Breast epithelium (tissue), 3 donors: ENCODE results near the gene CRYGD.

Experiments
- POLR2AphosphoS5 ChIP-seq, 3 donors: sonication (generic); formaldehyde crosslinking; IDR thresholded peaks; one replicate each; pipeline ENCODE4 v1.6.1; 2017; ENCODE audit warnings: antibody characterized with exemption in 3 of 3
- TF ChIP-seq, protein P1 (sequence below), 3 donors: fragments of 450-650 bp; IDR thresholded peaks; one replicate each; pipeline ENCODE4 v1.5.1; 2016 to 2017; ENCODE audit warnings: antibody characterized with exemption in 3 of 3, mild to moderate bottlenecking in 3 of 3, moderate library complexity in 3 of 3

DNA sequence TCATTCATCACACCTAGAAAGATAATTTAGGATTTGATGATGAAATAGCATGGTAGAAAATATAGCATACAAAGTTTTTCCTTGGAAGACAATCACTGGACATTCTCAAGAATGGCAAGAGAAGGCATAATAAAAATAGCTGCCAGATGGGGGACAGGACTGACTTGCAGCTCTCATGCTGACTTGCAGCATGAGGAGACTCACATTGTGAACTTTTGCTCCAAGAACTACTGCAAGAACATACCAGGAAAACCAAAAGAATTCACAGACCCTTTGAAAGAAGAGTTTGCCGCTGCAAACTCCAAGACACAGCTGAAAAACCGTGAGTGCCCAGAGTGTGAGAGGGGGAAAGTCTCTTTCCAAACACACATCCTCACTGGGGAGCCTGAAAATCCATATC is 47.0 kb downstream of the CRYGD start:
- TF ChIP-seq, protein P1, sequence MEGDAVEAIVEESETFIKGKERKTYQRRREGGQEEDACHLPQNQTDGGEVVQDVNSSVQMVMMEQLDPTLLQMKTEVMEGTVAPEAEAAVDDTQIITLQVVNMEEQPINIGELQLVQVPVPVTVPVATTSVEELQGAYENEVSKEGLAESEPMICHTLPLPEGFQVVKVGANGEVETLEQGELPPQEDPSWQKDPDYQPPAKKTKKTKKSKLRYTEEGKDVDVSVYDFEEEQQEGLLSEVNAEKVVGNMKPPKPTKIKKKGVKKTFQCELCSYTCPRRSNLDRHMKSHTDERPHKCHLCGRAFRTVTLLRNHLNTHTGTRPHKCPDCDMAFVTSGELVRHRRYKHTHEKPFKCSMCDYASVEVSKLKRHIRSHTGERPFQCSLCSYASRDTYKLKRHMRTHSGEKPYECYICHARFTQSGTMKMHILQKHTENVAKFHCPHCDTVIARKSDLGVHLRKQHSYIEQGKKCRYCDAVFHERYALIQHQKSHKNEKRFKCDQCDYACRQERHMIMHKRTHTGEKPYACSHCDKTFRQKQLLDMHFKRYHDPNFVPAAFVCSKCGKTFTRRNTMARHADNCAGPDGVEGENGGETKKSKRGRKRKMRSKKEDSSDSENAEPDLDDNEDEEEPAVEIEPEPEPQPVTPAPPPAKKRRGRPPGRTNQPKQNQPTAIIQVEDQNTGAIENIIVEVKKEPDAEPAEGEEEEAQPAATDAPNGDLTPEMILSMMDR (IDR thresholded peaks at IDR 0.05): no peak
- TF ChIP-seq POLR2AphosphoS5 (IDR thresholded peaks at IDR 0.05): no peak
